NCI-H2196 (cell line): Measurements from ENCODE around the gene CATSPER2.
"Not testable (repeated sequence)": the region's sequence is repeated elsewhere in the genome, so short reads cannot be mapped to it uniquely, and the experiment has no call there.

Source experiments
- DNase-seq: peaks from one replicate; lab custom pipeline; 2025; ENCODE audit not compliant: unreplicated experiment; lab: John Stamatoyannopoulos, UW

CATSPER2 gene

DNA sequence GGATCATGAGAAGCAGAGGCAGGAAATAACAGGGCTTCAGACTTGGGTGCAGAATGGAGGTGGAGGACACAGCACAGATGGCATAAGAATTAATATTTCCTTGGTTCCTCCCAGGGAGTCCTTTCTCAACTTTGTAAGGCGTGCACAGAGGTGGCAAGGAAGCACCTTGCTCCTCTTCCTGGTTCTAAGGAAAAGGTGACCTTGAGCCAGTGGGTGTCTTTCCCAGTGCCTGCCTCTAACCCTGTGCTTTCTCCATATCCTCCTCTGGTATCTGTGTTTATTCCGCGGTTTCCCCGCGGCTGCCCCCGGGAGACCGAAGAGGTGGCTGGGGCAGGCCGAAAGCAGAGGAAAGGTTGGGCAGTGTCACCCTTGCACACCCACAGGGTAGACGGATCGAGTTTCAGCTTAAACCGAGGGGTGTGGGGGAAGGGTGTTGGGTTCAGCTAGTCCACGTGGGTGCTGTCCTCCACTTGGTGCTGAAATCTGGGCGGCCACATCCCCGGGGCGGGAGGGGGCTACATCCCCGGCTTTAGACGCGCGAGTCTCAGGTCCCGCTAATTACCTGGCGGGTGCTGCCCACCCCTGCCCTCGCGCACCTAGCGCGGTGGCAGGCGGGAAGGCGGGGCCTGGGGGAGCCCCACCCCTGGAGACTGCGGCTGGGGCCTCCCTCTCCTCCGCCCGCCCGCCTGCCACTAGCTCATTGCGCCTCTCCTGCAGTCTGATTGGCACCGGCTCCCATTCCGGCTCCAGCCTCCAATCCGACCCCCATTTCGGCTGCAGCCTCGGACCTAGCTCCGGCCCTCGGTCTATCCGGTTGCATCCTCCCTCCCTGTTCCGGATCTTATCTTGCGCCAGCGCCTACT lies 55.1 kb downstream of the CATSPER2 start, which contains the start of gene CKMT1B:
CKMT1B (plus strand) TSS at position 700 of the 863 bp plus-strand sequence. CDS start 192 bp downstream, outside the sequence.
- DNase-seq = not testable (repeated sequence)

DNA sequence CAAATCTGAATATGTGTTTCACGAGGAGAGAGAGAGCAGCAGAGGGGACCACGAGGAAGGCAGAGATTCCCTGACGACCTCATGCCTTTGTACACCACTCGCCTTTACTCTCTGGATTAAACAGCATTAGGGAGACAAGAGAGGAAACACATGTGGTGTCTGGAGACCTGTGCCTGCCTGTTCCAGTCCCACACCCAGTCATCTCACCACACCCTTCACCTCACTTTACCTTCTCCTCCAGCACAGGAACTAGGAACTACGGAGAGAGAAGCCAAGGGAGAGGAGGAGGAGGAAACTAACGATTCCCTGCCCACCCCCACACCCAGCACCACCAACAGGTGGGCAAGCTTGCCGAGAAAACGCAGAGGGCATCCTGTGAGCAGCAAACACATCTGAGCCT lies 55.8 kb downstream of the CATSPER2 start:
- DNase-seq = not testable (repeated sequence)

DNA sequence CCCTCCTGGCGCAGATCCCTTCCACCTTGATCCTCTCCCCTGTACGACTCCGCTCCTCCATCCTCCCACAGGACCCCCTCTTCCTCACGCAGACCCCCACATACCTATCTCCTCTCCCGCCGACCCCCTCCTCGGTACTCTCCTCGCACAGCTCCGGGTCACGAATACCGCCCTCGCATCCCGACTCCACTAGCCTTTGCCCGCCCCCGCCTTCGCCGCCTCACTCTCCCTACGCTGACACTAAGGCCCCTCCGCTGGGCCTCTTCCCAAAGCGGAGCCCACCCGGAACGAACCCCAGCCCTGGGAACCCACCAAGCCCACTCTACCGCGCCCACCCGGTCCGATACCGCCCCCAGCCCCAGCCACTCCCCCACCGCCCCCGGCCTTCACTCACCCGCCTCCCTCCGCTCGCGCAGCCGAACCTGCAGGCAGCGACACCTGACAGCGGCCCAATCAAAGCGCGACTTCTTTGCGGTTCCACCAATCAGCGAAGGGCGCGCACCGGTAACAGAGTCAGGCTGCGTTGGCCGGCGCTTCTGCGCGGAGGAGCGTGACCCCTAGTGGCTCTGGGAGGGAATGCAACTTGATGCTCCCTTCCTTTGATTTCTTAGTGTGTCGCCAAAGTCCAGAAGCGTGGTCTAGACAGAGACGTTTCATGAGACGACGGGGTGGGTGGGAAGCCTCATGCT lies 58.7 kb downstream of the CATSPER2 start, which contains the start of gene PPIP5K1:
PPIP5K1 (minus strand) TSS at position 431 of the 689 bp plus-strand sequence. CDS start 5,704 bp downstream, outside the sequence.
- DNase-seq = not testable (repeated sequence)
